SK-N-SH treated with all-trans-retinoic acid at 6 μM for 48 hours (cell line): ENCODE measurements around the gene SORCS2.

Experiments
- ATAC-seq: fragments of 200-7000 bp; cut with Tn5 transposase; 3 replicates; pipeline ENCODE4 v1.9.1; 2020; ENCODE audit warnings: mild to moderate bottlenecking, moderate library complexity
- ARNTL ChIP-seq: fragments of 450-650 bp; formaldehyde crosslinking; IDR thresholded peaks from 2 replicates; pipeline ENCODE4 v1.5.0; 2020; ENCODE audit warnings: low read depth, mild to moderate bottlenecking, moderate library complexity, borderline replicate concordance
- BACH2 ChIP-seq: fragments of 250-450 bp; sonication (Bioruptor Pico); IDR thresholded peaks from 2 replicates; pipeline ENCODE4 v1.9.0; 2021; ENCODE audit warnings: mild to moderate bottlenecking, borderline replicate concordance
- CSDC2 ChIP-seq: fragments of 250-450 bp; sonication (Bioruptor Pico); IDR thresholded peaks from 2 replicates; pipeline ENCODE4 v1.5.0; 2020; ENCODE audit warnings: mild to moderate bottlenecking, moderate library complexity
- CSRNP3 ChIP-seq: fragments of 250-450 bp; sonication (Bioruptor Pico); IDR thresholded peaks from 2 replicates; pipeline ENCODE4 v1.5.1; 2021; ENCODE audit warnings: mild to moderate bottlenecking, moderate library complexity
- ESRRG ChIP-seq: fragments of 250-450 bp; sonication (Bioruptor Pico); IDR thresholded peaks from 2 replicates; pipeline ENCODE4 v1.6.1; 2021; ENCODE audit warnings: mild to moderate bottlenecking
- GLIS3 ChIP-seq: fragments of 250-450 bp; sonication (Bioruptor Pico); IDR thresholded peaks from 2 replicates; pipeline ENCODE4 v1.5.0; 2020; ENCODE audit warnings: mild to moderate bottlenecking, moderate library complexity
- ISL1 ChIP-seq: fragments of 250-450 bp; sonication (Bioruptor Pico); IDR thresholded peaks from 2 replicates; pipeline ENCODE4 v2.1.2; 2022; ENCODE audit warnings: mild to moderate bottlenecking, moderate library complexity
- OSR1 ChIP-seq: fragments of 250-450 bp; sonication (Bioruptor Pico); IDR thresholded peaks from 2 replicates; pipeline ENCODE4 v1.8.0; 2022; ENCODE audit warnings: moderate library complexity, mild to moderate bottlenecking, inconsistent platforms
- PPARA ChIP-seq: fragments of 250-450 bp; sonication (Bioruptor Pico); IDR thresholded peaks from 2 replicates; pipeline ENCODE4 v1.5.0; 2020; ENCODE audit warnings: mild to moderate bottlenecking, borderline replicate concordance
- RARB ChIP-seq: fragments of 250-450 bp; sonication (Bioruptor Pico); IDR thresholded peaks from 2 replicates; pipeline ENCODE4 v1.8.0; 2021; ENCODE audit warnings: mild to moderate bottlenecking, moderate library complexity
- SNAI2 ChIP-seq: fragments of 250-450 bp; sonication (Bioruptor Pico); IDR thresholded peaks from 2 replicates; pipeline ENCODE4 v1.5.0; 2020; ENCODE audit warnings: mild to moderate bottlenecking, moderate library complexity
- TCF4 ChIP-seq: fragments of 250-450 bp; sonication (Bioruptor Pico); IDR thresholded peaks from 2 replicates; pipeline ENCODE4 v1.8.0; 2021; ENCODE audit warnings: mild to moderate bottlenecking, moderate library complexity, borderline replicate concordance
- TOX ChIP-seq: fragments of 250-450 bp; sonication (Bioruptor Pico); IDR thresholded peaks from 2 replicates; pipeline ENCODE4 v1.8.0; 2021; ENCODE audit warnings: mild to moderate bottlenecking, moderate library complexity, borderline replicate concordance
- TSHZ2 ChIP-seq: fragments of 250-450 bp; sonication (Bioruptor Pico); IDR thresholded peaks from 2 replicates; pipeline ENCODE4 v1.5.0; 2020; ENCODE audit warnings: mild to moderate bottlenecking, moderate library complexity
- ZC3H10 ChIP-seq: fragments of 250-450 bp; sonication (Bioruptor Pico); IDR thresholded peaks from 2 replicates; pipeline ENCODE4 v1.5.1; 2021; ENCODE audit warnings: mild to moderate bottlenecking, moderate library complexity
- ZFP3 ChIP-seq: fragments of 250-450 bp; sonication (Bioruptor Pico); IDR thresholded peaks from 2 replicates; pipeline ENCODE4 v1.5.0; 2020; ENCODE audit warnings: mild to moderate bottlenecking, moderate library complexity
- ZFP30 ChIP-seq: fragments of 450-650 bp; formaldehyde crosslinking; IDR thresholded peaks from 2 replicates; pipeline ENCODE4 v1.5.0; 2022; ENCODE audit warnings: mild to moderate bottlenecking, moderate library complexity
- ZNF565 ChIP-seq: fragments of 450-650 bp; formaldehyde crosslinking; conservative IDR thresholded peaks from 2 replicates; pipeline ENCODE4 v1.5.0; 2020; ENCODE audit warnings: low read depth, mild to moderate bottlenecking, moderate library complexity
- ZNF70 ChIP-seq: fragments of 450-650 bp; formaldehyde crosslinking; IDR thresholded peaks from 2 replicates; pipeline ENCODE4 v1.5.0; 2020; ENCODE audit warnings: mild to moderate bottlenecking, moderate library complexity
- ZNF8 ChIP-seq: fragments of 450-650 bp; formaldehyde crosslinking; IDR thresholded peaks from 2 replicates; pipeline ENCODE4 v1.5.0; 2020; ENCODE audit warnings: mild to moderate bottlenecking, moderate library complexity
- TF ChIP-seq, protein P1 (sequence below): fragments of 250-450 bp; sonication (Bioruptor Pico); IDR thresholded peaks from 2 replicates; pipeline ENCODE4 v1.8.0; 2020; ENCODE audit warnings: mild to moderate bottlenecking, moderate library complexity, borderline replicate concordance

Gene SORCS2

GRCh38 chr4:7252051-7252450, 59.7 kb downstream of the SORCS2 start:
- no peak for TF ChIP-seq ESRRG
- TF ChIP-seq ZNF565 (CRISPR knock-in tag), result no peak
- TF ChIP-seq ZNF8 (CRISPR knock-in tag), result no peak
- no peak for TF ChIP-seq TOX (CRISPR knock-in tag)
- TF ChIP-seq, protein P1, sequence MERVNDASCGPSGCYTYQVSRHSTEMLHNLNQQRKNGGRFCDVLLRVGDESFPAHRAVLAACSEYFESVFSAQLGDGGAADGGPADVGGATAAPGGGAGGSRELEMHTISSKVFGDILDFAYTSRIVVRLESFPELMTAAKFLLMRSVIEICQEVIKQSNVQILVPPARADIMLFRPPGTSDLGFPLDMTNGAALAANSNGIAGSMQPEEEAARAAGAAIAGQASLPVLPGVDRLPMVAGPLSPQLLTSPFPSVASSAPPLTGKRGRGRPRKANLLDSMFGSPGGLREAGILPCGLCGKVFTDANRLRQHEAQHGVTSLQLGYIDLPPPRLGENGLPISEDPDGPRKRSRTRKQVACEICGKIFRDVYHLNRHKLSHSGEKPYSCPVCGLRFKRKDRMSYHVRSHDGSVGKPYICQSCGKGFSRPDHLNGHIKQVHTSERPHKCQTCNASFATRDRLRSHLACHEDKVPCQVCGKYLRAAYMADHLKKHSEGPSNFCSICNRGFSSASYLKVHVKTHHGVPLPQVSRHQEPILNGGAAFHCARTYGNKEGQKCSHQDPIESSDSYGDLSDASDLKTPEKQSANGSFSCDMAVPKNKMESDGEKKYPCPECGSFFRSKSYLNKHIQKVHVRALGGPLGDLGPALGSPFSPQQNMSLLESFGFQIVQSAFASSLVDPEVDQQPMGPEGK, result no peak
- no peak for TF ChIP-seq ZFP30
- TF ChIP-seq RARB (CRISPR knock-in tag), result no peak
- TF ChIP-seq ARNTL (CRISPR knock-in tag), result no peak
- TF ChIP-seq, all 23 proteins: peak for 0
- no peak for ATAC-seq

GRCh38 chr4:7252510-7253340, 60.4 kb downstream of the SORCS2 start:
- ATAC-seq, result no peak
- no peak for TF ChIP-seq TOX (CRISPR knock-in tag)
- no peak for TF ChIP-seq ZFP30
- no peak for TF ChIP-seq PPARA (CRISPR knock-in tag)
- no peak for TF ChIP-seq TCF4 (CRISPR knock-in tag)
- TF ChIP-seq, all 23 proteins: peak for 0

GRCh38 chr4:7253341-7253700, 61.0 kb downstream of the SORCS2 start:
- no peak for TF ChIP-seq TOX (CRISPR knock-in tag)
- no peak for TF ChIP-seq TSHZ2 (CRISPR knock-in tag)
- no peak for TF ChIP-seq CSDC2
- no peak for TF ChIP-seq CSRNP3 (CRISPR knock-in tag)
- TF ChIP-seq ZNF8 (CRISPR knock-in tag), result no peak
- TF ChIP-seq ESRRG, result no peak
- no peak for TF ChIP-seq ISL1 (CRISPR knock-in tag)
- TF ChIP-seq, protein P1, result no peak
- no peak for TF ChIP-seq ZC3H10 (CRISPR knock-in tag)
- TF ChIP-seq ZNF70, result no peak
- TF ChIP-seq SNAI2, result no peak
- no peak for TF ChIP-seq ZFP30
- TF ChIP-seq ZNF565 (CRISPR knock-in tag), result no peak
- TF ChIP-seq GLIS3 (CRISPR knock-in tag), result no peak
- no peak for TF ChIP-seq RARB (CRISPR knock-in tag)
- no peak for TF ChIP-seq BACH2 (CRISPR knock-in tag)
- no peak for TF ChIP-seq TCF4 (CRISPR knock-in tag)
- no peak for TF ChIP-seq OSR1 (CRISPR knock-in tag)
- no peak for TF ChIP-seq ZFP3 (CRISPR knock-in tag)
- no peak for TF ChIP-seq ARNTL (CRISPR knock-in tag)
- no peak for ATAC-seq
